ENCODE measurements around the gene CAMTA1. TPM values are rescaled to one million over a fixed set of nuclear protein-coding genes. Genes with fewer than 3 reads are reported as not detected.

Gene CAMTA1
- total RNA-seq, 6 experiments from 2014 or later = 78.1 to 96.6 (median 86.1) TPM

GRCh38 chr1:7386226-7387052 is 601.2 kb downstream of the CAMTA1 start:
- DNase-seq = no peak
- TF ChIP-seq CTCF (IDR thresholded peaks at IDR 0.05) = no peak
- H3K36me3 Mint-ChIP-seq (ENCODE audit: low read depth) = no peaks in the 10 kb centered on the region
- H3K9me3 Mint-ChIP-seq = no peaks in the 10 kb centered on the region
- H3K27me3 Mint-ChIP-seq (ENCODE audit: insufficient read depth) = peaks cover 11% of the 10 kb centered on the region
- peaks cover 6% of the 10 kb centered on the region; the same call in 1 of the 2 replicates for H3K4me1 Mint-ChIP-seq (ENCODE audit: low read depth)
- H3K27ac Mint-ChIP-seq = no peak overlapping the region
- H3K4me3 Mint-ChIP-seq = no peak overlapping the region

- no peak overlapping the region for H3K4me3 Mint-ChIP-seq
- DNase-seq = no peak
Observed at GRCh38 chr1:7387053-7387927, 602.0 kb downstream of the CAMTA1 start.

GRCh38 chr1:7388141-7388487 is 602.9 kb downstream of the CAMTA1 start:
- H3K27ac Mint-ChIP-seq = no peak overlapping the region
- H3K27me3 Mint-ChIP-seq (ENCODE audit: insufficient read depth) = peaks cover 9% of the 10 kb centered on the region
- H3K9me3 Mint-ChIP-seq = no peaks in the 10 kb centered on the region
- H3K4me3 Mint-ChIP-seq = no peak overlapping the region
- peaks cover 6% of the 10 kb centered on the region; the same call in 1 of the 2 replicates for H3K4me1 Mint-ChIP-seq (ENCODE audit: low read depth)
- no peak for TF ChIP-seq CTCF (IDR thresholded peaks at IDR 0.05)
- no peaks in the 10 kb centered on the region for H3K36me3 Mint-ChIP-seq (ENCODE audit: low read depth)
- no peak for DNase-seq

More at GRCh38 chr1:7387053-7387927, 602.0 kb downstream of the CAMTA1 start:
- no peaks in the 10 kb centered on the region for H3K36me3 Mint-ChIP-seq (ENCODE audit: low read depth)
- peaks cover 6% of the 10 kb centered on the region; the same call in 1 of the 2 replicates for H3K4me1 Mint-ChIP-seq (ENCODE audit: low read depth)
- no peak for TF ChIP-seq CTCF (IDR thresholded peaks at IDR 0.05)
- no peaks in the 10 kb centered on the region for H3K9me3 Mint-ChIP-seq
- H3K27me3 Mint-ChIP-seq (ENCODE audit: insufficient read depth) = peaks cover 9% of the 10 kb centered on the region
- no peak overlapping the region for H3K27ac Mint-ChIP-seq

- no peaks in the 10 kb centered on the region for H3K36me3 Mint-ChIP-seq (ENCODE audit: low read depth)
- no peaks in the 10 kb centered on the region for H3K9me3 Mint-ChIP-seq
- no peak for TF ChIP-seq CTCF (IDR thresholded peaks at IDR 0.05)
- H3K4me1 Mint-ChIP-seq (ENCODE audit: low read depth) = peaks cover 9% of the 10 kb centered on the region
- H3K27ac Mint-ChIP-seq = no peak overlapping the region
- no peak for DNase-seq
- H3K4me3 Mint-ChIP-seq = no peak overlapping the region
- peaks cover 9% of the 10 kb centered on the region for H3K27me3 Mint-ChIP-seq (ENCODE audit: insufficient read depth)
Observed at GRCh38 chr1:7388488-7389185, 603.4 kb downstream of the CAMTA1 start.

- H3K36me3 Mint-ChIP-seq (ENCODE audit: low read depth) = no peaks in the 10 kb centered on the region
- H3K4me1 Mint-ChIP-seq (ENCODE audit: low read depth) = peaks cover 16% of the 10 kb centered on the region
- H3K27me3 Mint-ChIP-seq (ENCODE audit: insufficient read depth) = peaks cover 9% of the 10 kb centered on the region
- H3K4me3 Mint-ChIP-seq = no peak overlapping the region
- TF ChIP-seq CTCF (IDR thresholded peaks at IDR 0.05) = no peak
- H3K27ac Mint-ChIP-seq = no peak overlapping the region
- no peak for DNase-seq
- 0 out of 2 replicates have a peak, but pooled peaks cover under 1% of the 10 kb centered on the region for H3K9me3 Mint-ChIP-seq
Observed at GRCh38 chr1:7389201-7389905, 604.1 kb downstream of the CAMTA1 start.
